Renal cortex interstitium (tissue), 11 donors: Measurements from ENCODE around the gene PIK3AP1. TPM values are rescaled to one million over a fixed set of nuclear protein-coding genes. Genes with fewer than 3 reads are reported as not detected.
"Not testable (repeated sequence)": the region's sequence is repeated elsewhere in the genome, so short reads cannot be mapped to it uniquely, and the experiment has no call there.

Experiments
- DNase-seq, 11 donors: peaks; one replicate each; pipeline ENCODE4 v3.0.0-alpha.2; 2013; ENCODE audit warnings: low read depth in 9 of 11, low spot score in 4 of 11; ENCODE audit errors: extremely low read depth in 1 of 11
- polyA plus RNA-seq, 3 donors: library from polyadenylated mRNA; unstranded; fragments of 120-200 nt; gene quantifications; one replicate each; pipeline ENCODE4 v1.2.1, GENCODE V29; 2013; ENCODE audit not compliant: insufficient read length in 3 of 3

PIK3AP1 gene
- polyA plus RNA-seq, 3 donors, result 4.7 to 5.3 (median 5.2) TPM

- DNase-seq, result no peak
Measured at GRCh38 chr10:96704563-96704962, 15.8 kb downstream of the PIK3AP1 start.

GRCh38 chr10:96703358-96703757, 17.0 kb downstream of the PIK3AP1 start:
- DNase-seq, result no peak

GRCh38 chr10:96701265-96701664, 19.0 kb downstream of the PIK3AP1 start:
- DNase-seq, result no peak

- DNase-seq, result no peak
Measured at GRCh38 chr10:96700374-96701099, 19.8 kb downstream of the PIK3AP1 start.

- DNase-seq, result no peak
Measured at GRCh38 chr10:96699613-96700012, 20.7 kb downstream of the PIK3AP1 start.

- not testable (repeated sequence) for DNase-seq
Measured at GRCh38 chr10:96698305-96698704, 22.0 kb downstream of the PIK3AP1 start.

- no peak for DNase-seq
Measured at GRCh38 chr10:96697438-96697837, 22.9 kb downstream of the PIK3AP1 start.

- DNase-seq, result no peak
Measured at GRCh38 chr10:96696845-96697425, 23.4 kb downstream of the PIK3AP1 start.

- no peak for DNase-seq
Measured at GRCh38 chr10:96695975-96696634, 24.2 kb downstream of the PIK3AP1 start.

GRCh38 chr10:96695366-96695765, 24.9 kb downstream of the PIK3AP1 start:
- no peak for DNase-seq

GRCh38 chr10:96693431-96693830, 26.9 kb downstream of the PIK3AP1 start:
- DNase-seq, result no peak

GRCh38 chr10:96692427-96692826, 27.9 kb downstream of the PIK3AP1 start:
- DNase-seq, result no peak

GRCh38 chr10:96691761-96692160, 28.6 kb downstream of the PIK3AP1 start:
- DNase-seq, result no peak

GRCh38 chr10:96690755-96691730, 29.3 kb downstream of the PIK3AP1 start:
- DNase-seq, result no peak

- no peak for DNase-seq
Measured at GRCh38 chr10:96688789-96689188, 31.5 kb downstream of the PIK3AP1 start.

- no peak for DNase-seq
Measured at GRCh38 chr10:96687317-96688012, 32.8 kb downstream of the PIK3AP1 start.

- DNase-seq, result no peak
Measured at GRCh38 chr10:96686514-96686913, 33.8 kb downstream of the PIK3AP1 start.

- no peak for DNase-seq
Measured at GRCh38 chr10:96685306-96685705, 35.0 kb downstream of the PIK3AP1 start.

GRCh38 chr10:96684826-96685225, 35.5 kb downstream of the PIK3AP1 start:
- DNase-seq, result no peak
